Keratinocyte (primary cell): ENCODE results near the gene PLA2G4F. TPM values are rescaled to one million over a fixed set of nuclear protein-coding genes. Genes with fewer than 3 reads are reported as not detected.

ENCODE experiments used
- DNase-seq: peaks from one replicate; pipeline ENCODE4 v3.0.0-alpha.2; 2011; ENCODE audit warnings: low read depth, missing footprints, low spot score
- FAIRE-seq: peaks from 2 replicates; lab custom pipeline; 2011; peaks lifted over from hg19 to GRCh38; lab: Jason Lieb, UNC
- H2AFZ ChIP-seq: 2 replicates; pipeline ENCODE4 v1.6.0; 2012; ENCODE audit warnings: low read length, control low read depth, inconsistent platforms; ENCODE audit not compliant: control insufficient read depth
- H3K27ac ChIP-seq: 2 replicates; pipeline ENCODE4 v1.5.1; 2011; ENCODE audit warnings: low read length; ENCODE audit not compliant: control insufficient read depth, insufficient read depth
- H3K27me3 ChIP-seq: 3 replicates; pipeline ENCODE4 v1.6.0; 2011; ENCODE audit warnings: low read length; ENCODE audit not compliant: control insufficient read depth, insufficient read depth; ENCODE audit errors: extremely low read depth
- H3K36me3 ChIP-seq, 2 experiments: 2 replicates in 1 of 2; 3 replicates in 1 of 2; pipeline ENCODE4 v1.5.1; 2011; ENCODE audit warnings: low read length in 2 of 2, mild to moderate bottlenecking in 1 of 2; ENCODE audit not compliant: control insufficient read depth in 2 of 2, insufficient read depth in 2 of 2; ENCODE audit errors: extremely low read depth in 1 of 2
- H3K4me1 ChIP-seq: 3 replicates; pipeline ENCODE4 v1.5.1; 2011; ENCODE audit warnings: low read length; ENCODE audit not compliant: control insufficient read depth, insufficient read depth; ENCODE audit errors: extremely low read depth
- H3K4me2 ChIP-seq: 3 replicates; pipeline ENCODE4 v1.6.0; 2011; ENCODE audit warnings: low read depth, low read length; ENCODE audit not compliant: control insufficient read depth, insufficient read depth; ENCODE audit errors: extremely low read depth
- H3K4me3 ChIP-seq, 3 experiments: fragments of 200-600 bp in 1 of 3; sonication (generic) in 1 of 3; 2 replicates in 2 of 3; 3 replicates in 1 of 3; pipeline ENCODE4 v1.5.1; 2011 to 2016; ENCODE audit warnings: low read length in 3 of 3, mild to moderate bottlenecking in 3 of 3, control low read depth in 2 of 3, inconsistent platforms in 1 of 3, low read depth in 1 of 3, mixed read lengths in 1 of 3, mixed run types in 1 of 3, moderate library complexity in 1 of 3; ENCODE audit not compliant: control insufficient read depth in 2 of 3, insufficient read depth in 2 of 3; ENCODE audit errors: extremely low read depth in 1 of 3
- H3K79me2 ChIP-seq: 2 replicates; pipeline ENCODE4 v1.6.0; 2012; ENCODE audit warnings: low read length; ENCODE audit not compliant: control insufficient read depth, insufficient read depth
- H3K9ac ChIP-seq: 3 replicates; pipeline ENCODE4 v1.6.0; 2011; ENCODE audit warnings: low read length; ENCODE audit not compliant: control insufficient read depth, insufficient read depth; ENCODE audit errors: extremely low read depth
- H3K9me1 ChIP-seq: 3 replicates; pipeline ENCODE4 v1.6.0; 2011; ENCODE audit warnings: low read length; ENCODE audit not compliant: control insufficient read depth, insufficient read depth; ENCODE audit errors: extremely low read depth
- H3K9me3 ChIP-seq: 2 replicates; pipeline ENCODE4 v1.5.1; 2012; ENCODE audit warnings: low read depth, low read length; ENCODE audit not compliant: control insufficient read depth
- H4K20me1 ChIP-seq: 3 replicates; pipeline ENCODE4 v1.6.0; 2011; ENCODE audit warnings: low read length; ENCODE audit not compliant: control insufficient read depth, insufficient read depth; ENCODE audit errors: extremely low read depth
- CTCF ChIP-seq, 3 experiments: IDR thresholded peaks in 1 of 3; conservative IDR thresholded peaks in 1 of 3; optimal IDR thresholded peaks in 1 of 3; 2 replicates in 2 of 3; 3 replicates in 1 of 3; pipeline versions ENCODE3 to v1.5.1; 2011; ENCODE audit warnings: low read length in 3 of 3, mild to moderate bottlenecking in 3 of 3, moderate library complexity in 2 of 3, control low read depth in 1 of 3, inconsistent platforms in 1 of 3; ENCODE audit not compliant: insufficient read depth in 2 of 3; ENCODE audit errors: extremely low read depth in 1 of 3
- EZH2 ChIP-seq: IDR thresholded peaks from one replicate; pipeline ENCODE4 v1.6.1; 2012; ENCODE audit warnings: inconsistent platforms, mild to moderate bottlenecking, low read length, moderate library complexity
- dilution Hi-C: fragments of 300-500 bp; cut with MboI; formaldehyde crosslinking; loops from one replicate; pipeline ENCODE4 v1.7.0; 2020; ENCODE audit warnings: low sequenced_read_pairs; ENCODE audit not compliant: extremely low pct_ligation_motif_present
- polyA plus RNA-seq, 5 experiments: library from polyadenylated mRNA; depleted of rRNA in 3 of 5; stranded (reverse) in 3 of 5; stranded (forward) in 1 of 5; unstranded in 1 of 5; fragments of >200 nt; gene quantifications; 1 replicate in 1 of 5; 2 replicates in 3 of 5; 3 replicates in 1 of 5; pipeline versions ENCODE4 v1.2.1 to v1.2.3, GENCODE V29; 2011 to 2012; ENCODE audit warnings: missing spikeins in 2 of 5, low read depth in 1 of 5, low replicate concordance in 1 of 5

The PLA2G4F gene
- polyA plus RNA-seq, 1 donor (not counting 4 experiments of a cell fraction or from before 2014, with no cell fraction given) = 4.4 TPM

GRCh38 chr15:42144841-42145375, 11.5 kb downstream of the PLA2G4F start:
- no peaks in the 10 kb centered on the region for H3K36me3 ChIP-seq
- H3K9ac ChIP-seq = no peak overlapping the region
- H3K27ac ChIP-seq = no peak overlapping the region
- FAIRE-seq (no peak), DNase-seq (no peak)
- H3K9me1 ChIP-seq = no peaks in the 10 kb centered on the region
- TF ChIP-seq CTCF (optimal IDR thresholded peaks at IDR 0.05 in 1 of 3, IDR thresholded peaks at IDR 0.05 in 1 of 3, conservative IDR thresholded peaks at IDR 0.05 in 1 of 3; ENCODE audit: extremely low read depth in 1 of 3, insufficient read depth in 2 of 3, low read length in 3 of 3) = no peak
- no peak for TF ChIP-seq EZH2
- H3K27me3 ChIP-seq = no peaks in the 10 kb centered on the region
- no peak overlapping the region for H3K4me2 ChIP-seq
- no peaks in the 10 kb centered on the region for H3K9me3 ChIP-seq
- dilution Hi-C loops = no loop called here
- H3K79me2 ChIP-seq = no peaks in the 10 kb centered on the region
- no peak overlapping the region for H2AFZ ChIP-seq
- no peaks in the 10 kb centered on the region for H4K20me1 ChIP-seq
- H3K4me1 ChIP-seq = peaks cover 6% of the 10 kb centered on the region
- no peak overlapping the region for H3K4me3 ChIP-seq

- Histone ChIP-seq H4K20me1 (no peaks in the 10 kb centered on the region), H3K4me1 (peaks cover 6% of the 10 kb centered on the region), H3K36me3 (no peaks in the 10 kb centered on the region), H3K4me3 (no peak overlapping the region), H2AFZ (no peak overlapping the region), H3K27ac (no peak overlapping the region), H3K9ac (no peak overlapping the region), H3K79me2 (no peaks in the 10 kb centered on the region), H3K27me3 (no peaks in the 10 kb centered on the region), H3K4me2 (no peak overlapping the region), H3K9me1 (no peaks in the 10 kb centered on the region), H3K9me3 (no peaks in the 10 kb centered on the region)
- FAIRE-seq (no peak), DNase-seq (no peak)
- dilution Hi-C loops = no loop called here
- TF ChIP-seq EZH2 (no peak), CTCF (optimal IDR thresholded peaks at IDR 0.05 in 1 of 3, IDR thresholded peaks at IDR 0.05 in 1 of 3, conservative IDR thresholded peaks at IDR 0.05 in 1 of 3; ENCODE audit: extremely low read depth in 1 of 3, insufficient read depth in 2 of 3, low read length in 3 of 3) (no peak)
Observed at GRCh38 chr15:42143866-42144625, 12.4 kb downstream of the PLA2G4F start.
